GM12873 (cell line): ENCODE data around the gene CUBN.

ENCODE experiments used
- CTCF ChIP-seq: IDR thresholded peaks from 2 replicates; pipeline ENCODE4 v1.5.1; 2012; ENCODE audit warnings: low read depth, mild to moderate bottlenecking, moderate library complexity, low read length, control low read depth; ENCODE audit not compliant: insufficient read depth; ENCODE audit errors: missing control alignments

The CUBN gene

GRCh38 chr10:17077346-17077781 is 52.2 kb downstream of the CUBN start:
- no peak for TF ChIP-seq CTCF

- no peak for TF ChIP-seq CTCF
Measured at GRCh38 chr10:17076626-17077345, 52.8 kb downstream of the CUBN start.

GRCh38 chr10:17075533-17076359 is 53.9 kb downstream of the CUBN start:
- no peak for TF ChIP-seq CTCF

GRCh38 chr10:17074541-17074847 is 55.1 kb downstream of the CUBN start:
- TF ChIP-seq CTCF: no peak

GRCh38 chr10:17073725-17074540 is 55.7 kb downstream of the CUBN start:
- TF ChIP-seq CTCF: no peak

GRCh38 chr10:17068953-17069352 is 60.7 kb downstream of the CUBN start:
- TF ChIP-seq CTCF: no peak
